HCT116 (cell line): ENCODE measurements around the gene CCDC127. TPM values are rescaled to one million over a fixed set of nuclear protein-coding genes. Genes with fewer than 3 reads are reported as not detected.

Experiments used
- ATAC-seq: fragments of 200-7000 bp; cut with Tn5 transposase; 2 replicates; pipeline ENCODE4 v1.9.1; 2020; ENCODE audit warnings: mild to moderate bottlenecking, moderate library complexity
- BruUV-seq: library from RNA; stranded (reverse); fragments of 400-500 nt; replicated peaks from 2 replicates; lab custom pipeline; 2021; lab: Mats Ljungman, UMichigan
- CTCF ChIA-PET: fragments of 300-600 bp; sonication (Branson Sonifier 250); formaldehyde crosslinking; loops from one replicate; lab custom pipeline; 2021; ENCODE audit warnings: antibody characterized with exemption; lab: Charles Lee
- POLR2A ChIA-PET: fragments of 300-600, 350-600 bp; sonication (Branson Sonifier 250); formaldehyde crosslinking; loops from one replicate; lab custom pipeline; 2021; ENCODE audit warnings: antibody characterized with exemption; lab: Charles Lee
- RAD21 ChIA-PET, 2 experiments: fragments of 300-600 bp; sonication (Branson Sonifier 250); formaldehyde crosslinking; loops; one replicate each; lab custom pipeline; 2023; ENCODE audit warnings: low total read pairs in 2 of 2; ENCODE audit not compliant: uncharacterized antibody in 2 of 2, unreplicated experiment in 2 of 2, low non-redundant PET in 1 of 2; lab: Charles Lee
- DNase-seq: peaks from one replicate; pipeline ENCODE4 v3.0.0-alpha.2; 2010; ENCODE audit warnings: low read depth, low spot score
- H2AFZ ChIP-seq: fragments of 200-600 bp; shearing (Covaris generic), sonication (generic); 2 replicates; pipeline ENCODE4 v1.6.1; 2017; ENCODE audit warnings: low read depth, mixed run types, mixed read lengths, antibody characterized with exemption, low read length; ENCODE audit not compliant: poor library complexity, severe bottlenecking
- H3K27ac ChIP-seq: 2 replicates; pipeline ENCODE4 v1.5.1; 2012; ENCODE audit warnings: low read depth, low read length
- H3K27me3 ChIP-seq: fragments of 200-600 bp; sonication (generic); 2 replicates; pipeline ENCODE4 v1.6.1; 2016; ENCODE audit warnings: mixed run types, low read length, mixed read lengths; ENCODE audit not compliant: insufficient read depth
- H3K36me3 ChIP-seq, 2 experiments: fragments of 200-500 bp in 1 of 2; fragments of 200-600 bp in 1 of 2; sonication (Bioruptor generic) in 1 of 2; sonication (generic) in 1 of 2; 2 replicates each; pipeline versions ENCODE4 v1.5.1 to v1.6.1; 2014 to 2016; ENCODE audit warnings: low read length in 2 of 2, inconsistent platforms in 1 of 2, mixed read lengths in 1 of 2, mixed run types in 1 of 2; ENCODE audit not compliant: insufficient read depth in 2 of 2, control insufficient read depth in 1 of 2
- H3K4me1 ChIP-seq, 2 experiments: fragments of 200-600 bp in 1 of 2; sonication (generic) in 1 of 2; 2 replicates each; pipeline versions ENCODE4 v1.5.1 to v1.6.1; 2012 to 2017; ENCODE audit warnings: low read length in 2 of 2, inconsistent platforms in 1 of 2, mild to moderate bottlenecking in 1 of 2, mixed read lengths in 1 of 2, mixed run types in 1 of 2, moderate library complexity in 1 of 2; ENCODE audit not compliant: insufficient read depth in 2 of 2, control insufficient read depth in 1 of 2
- H3K4me2 ChIP-seq: fragments of 200-600 bp; sonication (generic); 2 replicates; pipeline ENCODE4 v1.6.1; 2017; ENCODE audit warnings: mixed run types, low read length, mixed read lengths
- H3K4me3 ChIP-seq, 2 experiments: fragments of 200-600 bp in 1 of 2; sonication (generic) in 1 of 2; replicated peaks in 1 of 2; 2 replicates each; pipeline ENCODE4 v1.5.1; 2011 to 2016; ENCODE audit warnings: low read length in 2 of 2, control low read depth in 1 of 2, low read depth in 1 of 2, mild to moderate bottlenecking in 1 of 2, mixed read lengths in 1 of 2, mixed run types in 1 of 2
- H3K79me2 ChIP-seq: fragments of 200-600 bp; sonication (generic); 2 replicates; pipeline ENCODE4 v1.6.1; 2017; ENCODE audit warnings: mild to moderate bottlenecking, mixed run types, low read length, moderate library complexity, mixed read lengths; ENCODE audit not compliant: insufficient read depth
- H3K9ac ChIP-seq: fragments of 200-600 bp; sonication (generic); 2 replicates; pipeline ENCODE4 v1.6.1; 2016; ENCODE audit warnings: low read length, mixed read lengths
- H3K9me2 ChIP-seq: fragments of 200-600 bp; sonication (generic), shearing (Covaris generic); 2 replicates; pipeline ENCODE4 v1.6.1; 2017; ENCODE audit warnings: mixed run types, mild to moderate bottlenecking, moderate library complexity; ENCODE audit not compliant: insufficient read depth
- H3K9me3 ChIP-seq, 2 experiments: fragments of 200-500 bp in 1 of 2; fragments of 200-600 bp in 1 of 2; sonication (Bioruptor generic) in 1 of 2; sonication (generic) in 1 of 2; 2 replicates each; pipeline ENCODE4 v1.6.1; 2014 to 2017; ENCODE audit warnings: low read length in 2 of 2, mixed read lengths in 2 of 2, inconsistent platforms in 1 of 2, low read depth in 1 of 2, mild to moderate bottlenecking in 1 of 2, mixed run types in 1 of 2, moderate library complexity in 1 of 2; ENCODE audit not compliant: control insufficient read depth in 1 of 2, insufficient read depth in 1 of 2
- H4K20me1 ChIP-seq: fragments of 200-600 bp; sonication (generic), shearing (Covaris generic); 2 replicates; pipeline ENCODE4 v1.6.1; 2017; ENCODE audit warnings: mixed run types, mild to moderate bottlenecking, moderate library complexity; ENCODE audit not compliant: insufficient read depth
- SRF ChIP-seq: IDR thresholded peaks from 2 replicates; pipeline ENCODE4 v1.6.1; 2012; ENCODE audit warnings: low read depth
- ZNF274 ChIP-seq: fragments of 200-500 bp; sonication (Bioruptor generic); IDR thresholded peaks from 2 replicates; pipeline ENCODE4 v1.6.1; 2014; ENCODE audit warnings: mild to moderate bottlenecking, low read depth, low read length, inconsistent platforms
- intact Hi-C: fragments of 100-400 bp; cut with micrococcal nuclease; formaldehyde crosslinking; loops from 2 replicates; pipeline ENCODE4 v1.10.0; 2022
- total RNA-seq: library from RNA; stranded (reverse); gene quantifications from one replicate; pipeline ENCODE4 v1.2.1, GENCODE V29; 2021; ENCODE audit not compliant: unreplicated experiment
- TF ChIP-seq, protein P1 (sequence below): IDR thresholded peaks from 2 replicates; pipeline ENCODE4 v1.6.1; 2012; ENCODE audit warnings: low read depth
- TF ChIP-seq, protein P2 (sequence below): IDR thresholded peaks from 2 replicates; pipeline ENCODE4 v1.6.1; 2012

CCDC127 gene
- total RNA-seq, 1 experiment from 2014 or later = 5.1 TPM

DNA sequence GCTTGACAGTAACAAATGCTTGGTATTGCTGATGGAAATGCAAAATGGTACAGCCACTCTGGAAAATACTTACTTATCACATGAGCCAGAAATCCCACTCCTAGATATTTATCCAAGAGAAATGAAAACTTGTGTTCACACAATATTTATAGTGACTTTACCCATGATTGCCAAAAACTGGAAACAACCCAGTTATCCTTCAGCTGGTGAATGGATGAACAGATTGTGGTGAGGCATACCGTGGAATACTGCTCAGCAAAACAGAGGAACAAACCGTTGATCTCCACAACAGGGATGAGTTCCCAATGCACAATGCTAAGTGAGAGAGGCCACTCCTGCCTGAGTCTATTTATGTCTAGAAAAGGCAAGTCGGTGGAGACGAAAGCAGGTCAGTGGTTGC, 67.2 kb downstream of the CCDC127 start:
- no peaks in the 10 kb centered on the region for H3K79me2 ChIP-seq
- no peaks in the 10 kb centered on the region for H3K4me1 ChIP-seq
- intact Hi-C loops = no loop called here
- ChIA-PET CTCF (no interaction called here), POLR2A (no interaction called here), RAD21 (no interaction called here)
- no peak overlapping the region for H3K9ac ChIP-seq
- H4K20me1 ChIP-seq = no peaks in the 10 kb centered on the region
- H3K27me3 ChIP-seq = no peaks in the 10 kb centered on the region
- DNase-seq = no peak
- TF ChIP-seq, protein P1, sequence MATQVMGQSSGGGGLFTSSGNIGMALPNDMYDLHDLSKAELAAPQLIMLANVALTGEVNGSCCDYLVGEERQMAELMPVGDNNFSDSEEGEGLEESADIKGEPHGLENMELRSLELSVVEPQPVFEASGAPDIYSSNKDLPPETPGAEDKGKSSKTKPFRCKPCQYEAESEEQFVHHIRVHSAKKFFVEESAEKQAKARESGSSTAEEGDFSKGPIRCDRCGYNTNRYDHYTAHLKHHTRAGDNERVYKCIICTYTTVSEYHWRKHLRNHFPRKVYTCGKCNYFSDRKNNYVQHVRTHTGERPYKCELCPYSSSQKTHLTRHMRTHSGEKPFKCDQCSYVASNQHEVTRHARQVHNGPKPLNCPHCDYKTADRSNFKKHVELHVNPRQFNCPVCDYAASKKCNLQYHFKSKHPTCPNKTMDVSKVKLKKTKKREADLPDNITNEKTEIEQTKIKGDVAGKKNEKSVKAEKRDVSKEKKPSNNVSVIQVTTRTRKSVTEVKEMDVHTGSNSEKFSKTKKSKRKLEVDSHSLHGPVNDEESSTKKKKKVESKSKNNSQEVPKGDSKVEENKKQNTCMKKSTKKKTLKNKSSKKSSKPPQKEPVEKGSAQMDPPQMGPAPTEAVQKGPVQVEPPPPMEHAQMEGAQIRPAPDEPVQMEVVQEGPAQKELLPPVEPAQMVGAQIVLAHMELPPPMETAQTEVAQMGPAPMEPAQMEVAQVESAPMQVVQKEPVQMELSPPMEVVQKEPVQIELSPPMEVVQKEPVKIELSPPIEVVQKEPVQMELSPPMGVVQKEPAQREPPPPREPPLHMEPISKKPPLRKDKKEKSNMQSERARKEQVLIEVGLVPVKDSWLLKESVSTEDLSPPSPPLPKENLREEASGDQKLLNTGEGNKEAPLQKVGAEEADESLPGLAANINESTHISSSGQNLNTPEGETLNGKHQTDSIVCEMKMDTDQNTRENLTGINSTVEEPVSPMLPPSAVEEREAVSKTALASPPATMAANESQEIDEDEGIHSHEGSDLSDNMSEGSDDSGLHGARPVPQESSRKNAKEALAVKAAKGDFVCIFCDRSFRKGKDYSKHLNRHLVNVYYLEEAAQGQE = no peak
- TF ChIP-seq SRF = no peak
- TF ChIP-seq ZNF274 = no peak
- TF ChIP-seq, protein P2, sequence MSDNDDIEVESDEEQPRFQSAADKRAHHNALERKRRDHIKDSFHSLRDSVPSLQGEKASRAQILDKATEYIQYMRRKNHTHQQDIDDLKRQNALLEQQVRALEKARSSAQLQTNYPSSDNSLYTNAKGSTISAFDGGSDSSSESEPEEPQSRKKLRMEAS = no peak
- H3K9me2 ChIP-seq = no peaks in the 10 kb centered on the region
- no TSS peak for BruUV-seq
- no peaks in the 10 kb centered on the region for H3K36me3 ChIP-seq
- H3K4me2 ChIP-seq = no peak overlapping the region
- no peak overlapping the region for H3K27ac ChIP-seq
- peaks cover 4 to 9% of the 10 kb centered on the region in 2 experiments; a peak in 2 of 4 replicates for H3K9me3 ChIP-seq
- ATAC-seq = no peak
- no peak overlapping the region for H2AFZ ChIP-seq
- no peak overlapping the region for H3K4me3 ChIP-seq
